HG03060 (cell line): ENCODE measurements around the gene RP9.

Experiments used
- ATAC-seq: cut with Tn5 transposase; IDR thresholded peaks from one replicate; pipeline ENCODE4 v1.9.1; 2021; ENCODE audit warnings: low read depth, moderate number of reproducible peaks; ENCODE audit not compliant: unreplicated experiment

The RP9 gene

GRCh38 chr7:33067921-33068320, 41.3 kb downstream of the RP9 start:
- no peak for ATAC-seq

- no peak for ATAC-seq
Measured at GRCh38 chr7:33066771-33067170, 42.4 kb downstream of the RP9 start.

- ATAC-seq = no peak
Measured at GRCh38 chr7:33065981-33066380, 43.2 kb downstream of the RP9 start.

GRCh38 chr7:33062782-33063443, 46.3 kb downstream of the RP9 start:
- ATAC-seq = peak; percentile 89

GRCh38 chr7:33062023-33062781, 47.0 kb downstream of the RP9 start, which contains the start of gene NT5C3A:
Gene NT5C3A (minus strand): TSS chr7:33062776. CDS start chr7:33062705, 71 bp downstream.
- peak; percentile 27 for ATAC-seq

GRCh38 chr7:33061282-33061937, 47.8 kb downstream of the RP9 start:
- no peak for ATAC-seq

GRCh38 chr7:33059635-33060034, 49.6 kb downstream of the RP9 start:
- no peak for ATAC-seq

GRCh38 chr7:33055158-33055557, 54.0 kb downstream of the RP9 start:
- ATAC-seq = no peak

GRCh38 chr7:33054261-33054964, 54.8 kb downstream of the RP9 start:
- ATAC-seq = no peak

GRCh38 chr7:33053721-33054120, 55.5 kb downstream of the RP9 start:
- no peak for ATAC-seq

GRCh38 chr7:33050535-33051318, 58.5 kb downstream of the RP9 start:
- no peak for ATAC-seq

- ATAC-seq = no peak
Measured at GRCh38 chr7:33048704-33049103, 60.5 kb downstream of the RP9 start.

GRCh38 chr7:33048257-33048656, 60.9 kb downstream of the RP9 start:
- ATAC-seq = no peak

GRCh38 chr7:33044986-33045385, 64.2 kb downstream of the RP9 start:
- ATAC-seq = peak; percentile 24
